RKO (cell line): Measurements from ENCODE around the gene LRRC43.

ENCODE experiments used
- DNase-seq: peaks from one replicate; pipeline ENCODE4 v3.0.0-alpha.2; 2016; ENCODE audit warnings: low spot score

The LRRC43 gene, protein sequence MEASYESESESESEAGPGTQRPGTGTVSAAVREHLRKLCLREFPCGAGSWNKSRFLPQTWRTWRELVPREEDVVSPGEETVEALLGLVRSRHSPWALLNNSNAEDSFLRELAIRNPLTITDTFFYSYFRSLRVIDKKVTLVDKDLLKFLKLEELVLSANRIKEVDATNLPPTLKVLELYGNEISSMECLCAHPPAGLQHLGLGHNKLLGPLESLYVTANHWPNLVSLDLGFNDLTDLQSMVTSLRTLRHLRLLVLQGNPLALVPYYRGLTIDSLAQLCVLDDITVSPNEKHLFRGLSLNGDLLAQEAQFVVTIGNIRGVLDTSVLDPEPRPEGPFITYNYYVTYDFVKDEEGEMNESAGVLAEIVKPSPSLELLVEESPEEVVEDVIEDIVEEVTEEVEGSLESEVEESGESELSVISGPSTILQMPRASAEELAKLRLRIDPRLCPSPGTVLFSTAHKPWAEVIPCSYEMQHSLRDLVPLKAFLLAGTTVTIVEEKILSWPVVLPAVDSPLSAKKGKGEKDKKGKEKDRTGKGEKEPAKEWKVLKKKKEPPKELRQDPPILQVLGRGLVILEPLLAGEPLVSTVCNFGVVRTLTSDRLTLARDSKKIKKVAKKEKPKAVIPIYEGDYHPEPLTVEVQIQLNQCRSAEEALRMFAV

DNA sequence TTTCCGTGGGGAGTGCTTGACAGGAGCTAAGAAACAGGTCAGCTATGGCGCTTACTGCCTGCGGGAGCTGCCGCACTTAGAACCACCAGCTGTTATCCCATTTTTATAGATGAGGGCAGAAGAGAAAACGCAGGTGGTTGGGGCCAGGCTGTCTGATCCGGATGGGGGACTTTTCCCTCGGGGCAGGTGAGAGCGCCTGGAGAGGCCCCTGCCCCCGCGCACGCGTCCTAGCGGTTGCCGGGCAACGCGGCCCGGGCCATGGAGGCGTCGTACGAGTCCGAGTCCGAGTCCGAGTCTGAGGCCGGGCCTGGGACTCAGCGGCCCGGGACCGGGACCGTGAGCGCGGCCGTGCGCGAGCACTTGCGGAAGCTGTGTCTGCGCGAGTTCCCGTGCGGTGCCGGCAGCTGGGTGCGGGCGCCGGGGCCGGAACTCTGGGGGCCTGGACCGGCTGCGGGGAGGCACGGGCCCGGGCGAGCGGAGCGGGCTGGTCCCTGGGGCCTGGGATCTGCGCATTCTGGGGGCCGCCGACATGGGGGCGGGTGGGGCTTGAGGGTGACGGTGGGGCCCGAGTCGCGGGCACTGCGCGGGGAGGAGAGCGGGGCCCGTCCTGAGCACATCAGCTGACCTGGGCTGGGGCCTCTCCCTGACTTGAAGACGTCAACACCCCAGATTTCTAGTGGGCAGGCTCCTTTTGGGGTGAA lies at the start of gene LRRC43:
Gene LRRC43, plus strand, starts transcription at position 237 of the 701 bp plus-strand sequence. Its CDS starts 22 bp downstream, at position 259.
- no peak for DNase-seq

DNA sequence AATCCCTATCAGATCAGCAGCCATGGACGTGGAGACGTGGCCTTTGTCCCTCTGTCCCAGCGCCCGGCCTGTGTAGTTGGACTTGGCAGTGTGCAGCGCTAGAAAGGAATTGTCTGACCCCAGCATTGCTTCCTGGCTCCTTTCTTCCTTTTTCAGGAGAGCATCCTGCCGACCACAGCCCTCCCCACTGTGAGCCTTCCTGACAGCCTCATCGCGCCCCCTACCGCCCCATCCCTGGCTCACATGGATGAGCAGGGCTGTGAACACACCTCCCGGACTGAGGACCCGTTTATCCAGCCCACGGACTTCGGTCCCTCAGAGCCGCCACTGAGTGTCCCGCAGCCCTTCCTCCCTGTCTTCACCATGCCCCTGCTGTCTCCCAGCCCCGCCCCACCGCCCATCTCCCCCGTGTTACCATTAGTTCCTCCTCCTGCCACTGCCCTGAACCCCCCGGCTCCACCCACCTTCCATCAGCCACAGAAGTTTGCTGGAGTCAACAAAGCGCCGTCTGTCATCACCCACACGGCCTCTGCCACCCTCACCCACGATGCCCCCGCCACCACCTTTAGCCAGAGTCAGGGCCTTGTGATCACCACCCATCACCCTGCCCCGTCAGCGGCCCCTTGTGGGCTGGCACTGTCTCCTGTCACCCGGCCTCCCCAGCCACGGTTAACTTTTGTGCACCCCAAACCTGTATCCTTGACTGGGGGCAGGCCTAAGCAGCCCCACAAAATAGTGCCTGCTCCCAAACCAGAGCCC lies 49.6 kb upstream of the LRRC43 start:
- no peak for DNase-seq

DNA sequence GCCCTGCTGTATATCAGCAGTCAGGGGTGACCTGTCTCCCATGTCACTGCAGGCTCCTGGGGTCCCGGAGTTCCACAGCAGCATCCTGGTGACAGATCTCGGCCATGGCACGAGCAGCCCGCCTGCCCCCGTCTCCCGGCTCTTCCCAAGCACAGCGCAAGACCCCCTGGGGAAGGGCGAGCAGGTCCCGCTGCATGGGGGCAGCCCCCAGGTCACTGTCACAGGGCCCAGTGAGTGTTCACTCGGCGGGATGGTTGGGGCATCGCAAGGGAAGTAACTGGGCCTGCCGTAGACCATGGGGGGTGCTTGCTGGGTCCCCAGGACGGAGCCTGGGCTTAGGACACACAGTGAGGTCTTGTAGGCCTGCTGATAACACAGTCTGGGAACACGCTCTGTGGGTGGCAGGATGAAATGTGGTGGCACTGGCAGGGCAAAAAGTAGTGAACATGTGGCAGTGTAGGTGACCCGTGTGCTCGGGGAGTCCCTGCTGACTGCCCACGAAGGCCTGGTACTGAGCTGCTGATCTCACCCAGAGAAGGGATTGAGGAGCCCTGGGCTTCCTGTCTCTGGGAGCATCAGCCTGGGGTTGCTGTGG lies 47.4 kb upstream of the LRRC43 start:
- no peak for DNase-seq

DNA sequence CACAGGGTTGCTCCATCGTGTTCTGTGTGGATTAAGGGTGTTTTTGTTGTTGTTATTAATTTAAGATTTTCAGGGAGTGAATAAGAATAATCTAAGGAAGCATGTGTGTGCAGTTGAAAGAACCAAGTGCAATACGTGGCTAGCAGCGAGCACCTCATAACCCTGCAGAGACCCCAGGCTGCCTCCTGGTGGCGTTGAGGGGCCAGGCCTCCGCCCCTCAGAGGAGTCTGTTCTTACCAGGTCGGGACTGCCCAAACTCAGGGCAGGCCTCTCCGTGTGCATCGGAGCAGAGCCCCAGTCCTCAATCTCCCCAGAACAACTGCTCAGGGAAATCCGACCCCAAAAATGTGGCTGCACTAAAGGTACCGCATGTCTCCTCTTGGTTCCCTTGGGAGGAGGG lies 45.7 kb upstream of the LRRC43 start:
- no peak for DNase-seq

DNA sequence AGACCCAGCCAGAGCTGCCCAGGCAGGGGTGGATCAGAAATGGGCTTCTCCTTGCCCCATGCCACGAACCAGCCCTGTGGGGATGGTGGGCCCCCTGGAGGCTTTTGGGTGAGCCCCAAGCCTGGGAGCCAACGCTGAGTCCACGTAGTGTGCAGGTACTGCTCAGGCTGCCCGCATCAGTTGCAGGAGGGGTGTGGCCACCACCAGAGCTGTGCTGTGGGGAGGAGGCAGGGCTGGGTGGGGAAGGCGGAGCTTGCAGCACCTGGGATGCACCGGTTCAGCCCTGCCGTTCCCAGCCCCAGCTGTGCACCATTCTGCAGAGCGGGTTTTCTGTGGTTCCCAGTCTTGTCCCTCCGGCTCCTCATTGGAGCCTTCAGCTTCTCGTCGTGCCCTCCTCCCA lies 45.2 kb upstream of the LRRC43 start:
- no peak for DNase-seq

DNA sequence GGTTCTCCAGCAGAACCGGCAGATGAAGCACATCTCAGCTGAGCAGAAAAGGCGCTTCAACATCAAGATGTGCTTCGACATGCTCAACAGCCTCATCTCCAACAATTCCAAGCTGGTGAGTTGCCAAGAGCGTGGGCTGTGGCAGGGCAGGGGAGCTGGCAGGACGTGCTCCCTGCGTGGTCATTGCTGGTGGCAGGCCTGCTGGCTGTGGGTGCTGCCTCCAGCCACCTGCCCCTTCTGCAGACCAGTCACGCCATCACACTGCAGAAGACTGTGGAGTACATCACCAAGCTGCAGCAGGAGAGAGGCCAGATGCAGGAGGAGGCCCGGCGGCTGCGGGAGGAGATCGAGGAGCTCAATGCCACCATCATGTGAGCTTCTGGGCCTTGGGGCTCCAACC lies 44.7 kb upstream of the LRRC43 start:
- DNase-seq = no peak

DNA sequence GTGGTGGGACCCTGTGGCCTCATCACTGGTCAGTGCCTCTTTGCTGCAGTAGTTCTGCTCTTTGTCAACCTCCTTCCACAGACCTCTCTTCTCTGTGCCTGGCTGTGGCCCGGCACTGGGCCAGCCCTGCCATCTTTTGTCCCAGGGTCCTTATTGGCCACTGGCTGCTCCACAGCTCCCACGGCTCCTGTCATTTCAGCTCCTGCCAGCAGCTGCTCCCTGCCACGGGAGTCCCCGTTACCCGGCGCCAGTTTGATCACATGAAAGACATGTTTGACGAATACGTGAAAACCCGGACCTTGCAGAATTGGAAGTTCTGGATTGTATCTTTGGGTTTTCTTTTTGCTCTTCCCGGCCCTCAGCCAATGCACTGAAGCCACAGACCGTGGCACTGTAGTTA lies 44.3 kb upstream of the LRRC43 start:
- no peak for DNase-seq

DNA sequence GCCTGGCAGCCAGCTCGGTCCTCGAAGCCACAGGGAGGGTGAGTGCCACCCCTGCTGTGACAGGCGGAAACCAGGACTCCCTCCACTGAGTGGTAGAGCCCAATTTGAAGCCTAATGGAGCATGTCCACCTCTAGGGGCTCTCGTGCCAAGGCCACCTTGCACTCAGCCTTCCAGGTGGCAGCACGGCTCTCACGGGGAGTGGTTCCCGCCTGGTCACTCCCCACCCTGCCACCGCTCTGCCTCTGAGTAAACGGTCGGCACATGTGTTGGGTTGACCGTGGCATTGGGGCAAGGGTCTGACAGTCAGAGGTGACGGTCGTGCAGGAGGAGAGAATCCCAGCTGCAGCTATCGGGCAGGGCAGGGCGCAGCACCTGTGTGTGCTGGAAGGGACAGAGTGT lies 43.7 kb upstream of the LRRC43 start:
- DNase-seq = no peak

DNA sequence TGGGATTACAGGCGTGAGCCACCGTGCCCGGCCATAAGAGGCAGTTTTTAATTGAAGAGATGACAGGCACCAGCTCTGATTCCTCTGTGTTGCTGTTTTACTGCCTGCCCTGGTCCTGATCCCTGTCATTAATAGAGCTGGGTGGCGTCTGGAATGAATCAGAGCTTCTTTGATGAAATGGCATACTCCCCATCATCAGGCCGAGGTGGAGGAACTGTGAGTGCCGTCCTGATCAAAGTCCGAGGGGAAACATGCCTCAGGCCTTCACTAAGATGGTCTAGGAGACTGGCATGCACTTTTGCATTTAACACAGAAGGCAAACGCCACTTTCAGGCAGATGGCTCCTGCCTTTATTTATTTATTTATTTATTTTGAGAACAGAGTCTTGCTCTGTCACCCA lies 43.0 kb upstream of the LRRC43 start:
- DNase-seq = no peak

DNA sequence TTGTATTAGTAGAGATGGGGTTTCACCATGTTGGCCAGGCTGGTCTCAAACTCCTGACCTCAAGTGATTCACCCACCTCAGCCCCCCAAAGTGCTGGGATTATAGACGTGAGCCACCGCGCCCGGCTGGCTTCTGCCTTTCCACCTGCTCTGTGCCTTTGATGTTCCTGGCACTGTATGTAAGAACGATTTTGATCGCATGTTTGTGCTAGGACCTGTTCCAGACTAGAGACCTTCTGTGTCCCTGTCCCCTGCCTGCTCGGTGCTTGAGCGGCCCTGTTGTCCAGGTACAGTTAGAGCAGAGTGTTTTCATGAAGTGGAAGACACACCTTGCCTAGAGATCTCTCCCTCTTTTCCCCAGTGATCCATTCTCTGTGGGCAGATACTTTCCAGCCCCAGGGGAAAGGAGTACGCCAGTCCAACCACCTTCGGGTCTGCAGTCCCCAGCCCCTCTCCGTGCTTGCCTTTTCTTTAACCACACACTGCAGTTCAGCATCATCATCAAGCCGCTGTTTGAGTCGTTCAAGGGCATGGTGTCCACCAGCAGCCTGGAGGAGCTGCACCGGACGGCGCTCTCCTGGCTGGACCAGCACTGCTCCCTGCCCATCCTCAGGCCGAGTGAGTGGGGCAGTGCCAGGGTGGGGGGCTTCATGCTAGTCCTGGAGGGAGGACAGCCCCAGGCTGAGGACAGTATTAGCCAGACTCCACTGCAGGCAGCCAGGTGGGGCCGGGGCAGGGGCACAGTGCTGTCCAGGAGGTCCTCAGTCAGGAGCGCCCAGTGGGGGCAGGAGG lies 42.3 kb upstream of the LRRC43 start:
- DNase-seq = no peak

DNA sequence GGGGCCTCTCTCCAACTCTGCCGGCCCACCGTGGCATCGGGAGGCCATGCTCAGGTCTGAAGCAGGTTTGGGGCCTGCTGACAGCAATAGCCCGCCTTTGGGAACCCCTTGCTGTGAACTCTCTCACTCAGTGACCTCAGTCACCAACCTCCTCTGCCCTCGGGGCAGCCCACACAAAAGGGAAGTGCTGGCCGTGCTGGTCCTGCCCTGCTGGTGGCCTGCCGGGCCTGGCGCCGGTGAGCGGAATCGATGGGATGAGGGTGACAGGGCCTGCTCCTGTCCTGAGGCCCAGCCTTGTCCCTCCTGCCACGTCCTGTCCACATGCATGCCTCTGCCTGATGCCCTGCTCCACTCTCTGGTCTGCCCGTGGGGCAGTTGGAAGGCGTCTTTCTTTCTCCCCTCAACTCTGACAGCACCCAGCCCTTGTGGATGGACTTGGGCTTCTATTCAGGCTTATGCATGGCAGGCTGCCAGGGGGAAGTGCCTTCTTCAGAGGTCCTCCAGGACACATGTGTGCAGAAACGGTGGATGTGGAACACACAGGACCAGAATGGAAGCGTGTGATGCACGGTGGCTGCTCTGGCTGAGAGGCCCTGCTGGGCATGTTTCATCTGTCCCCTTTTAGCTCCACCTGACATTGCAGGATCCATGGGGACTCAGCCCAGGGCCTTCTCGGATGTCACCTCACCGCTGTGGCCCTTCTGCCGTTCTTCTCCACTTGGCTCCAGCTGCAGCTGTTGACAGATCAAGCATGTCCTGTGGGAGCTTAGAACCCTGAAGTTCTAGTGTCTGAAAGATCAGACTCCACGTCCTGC lies 40.8 kb upstream of the LRRC43 start:
- no peak for DNase-seq

DNA sequence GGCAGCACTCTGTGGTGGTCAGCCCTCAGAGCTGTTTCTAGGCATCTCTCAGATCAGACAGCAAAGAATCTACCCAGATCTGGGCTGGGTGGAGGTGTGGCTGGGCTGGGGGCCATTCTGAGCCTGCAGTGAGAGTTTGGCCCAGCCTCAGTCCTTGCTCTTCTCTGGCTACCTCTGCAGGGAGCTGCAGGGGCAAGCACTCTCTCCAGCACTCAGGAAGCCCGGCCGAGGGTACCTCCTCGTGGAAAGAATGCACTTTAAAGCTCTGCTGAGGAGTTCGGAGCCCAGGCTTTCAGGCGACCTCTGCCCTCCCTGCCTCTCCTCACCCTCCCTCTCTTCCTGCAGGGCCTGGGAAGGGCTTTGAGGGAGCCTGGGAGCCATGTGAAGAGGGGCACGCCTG lies 40.1 kb upstream of the LRRC43 start:
- DNase-seq = no peak

DNA sequence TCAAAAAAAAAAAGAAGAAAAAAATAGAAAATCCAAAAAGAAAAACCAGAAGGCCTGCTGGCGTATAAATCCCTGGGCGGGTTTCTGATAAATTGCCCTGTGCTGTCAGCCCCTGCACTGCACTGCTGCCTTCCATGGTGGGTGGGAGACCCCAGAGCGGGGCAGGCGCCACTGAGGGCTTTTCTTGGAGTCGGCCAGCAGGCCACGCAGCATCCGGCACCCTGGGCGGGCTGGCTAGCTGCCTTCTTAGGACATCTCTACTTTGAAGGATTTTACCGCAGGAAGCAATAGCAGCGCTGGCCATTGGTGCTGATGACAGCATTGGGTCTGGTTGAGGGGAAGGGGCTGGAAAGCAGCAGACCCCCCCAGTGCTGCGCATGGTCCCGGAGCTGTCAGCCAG lies 38.0 kb upstream of the LRRC43 start:
- DNase-seq = no peak

DNA sequence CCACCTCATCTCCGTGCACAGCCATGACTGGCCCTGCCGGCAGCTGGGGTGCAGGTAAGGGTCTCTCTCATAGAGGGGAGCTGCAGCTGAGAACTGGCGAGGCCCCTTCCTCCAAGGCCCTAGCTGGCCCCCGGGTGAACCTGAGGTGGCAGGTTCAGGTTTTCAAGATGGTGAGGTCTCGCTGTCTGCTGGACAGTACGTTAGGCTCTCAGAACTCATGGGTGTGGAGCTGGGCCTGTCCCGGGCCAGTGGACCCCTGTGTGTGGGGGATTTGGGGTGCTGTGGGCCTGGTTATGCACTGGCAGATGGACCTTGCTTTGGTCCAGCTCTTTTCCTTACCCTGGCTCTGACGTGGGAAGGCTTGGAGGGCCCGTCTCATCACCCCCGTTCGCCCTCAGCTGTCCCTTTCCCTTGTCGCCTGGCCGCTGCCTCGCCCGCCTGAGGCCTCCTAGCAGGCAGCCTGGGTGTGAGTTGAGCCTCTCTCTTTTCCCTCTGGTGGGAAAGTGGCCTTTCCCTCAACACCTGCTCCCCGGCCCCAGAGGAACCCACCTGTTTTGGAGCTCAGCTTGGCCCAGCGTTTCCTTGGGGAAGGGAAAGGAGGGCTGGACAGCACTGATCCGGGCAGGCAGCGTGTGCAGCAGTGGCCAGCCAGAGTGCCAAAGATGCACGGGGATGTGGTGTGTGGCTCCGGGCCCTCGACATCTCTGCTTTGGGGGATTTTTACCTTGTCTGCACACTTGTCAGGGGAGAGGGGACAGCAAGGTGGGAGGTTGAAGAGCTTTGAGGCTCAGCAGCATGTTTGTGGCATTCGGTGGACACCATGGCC lies 37.2 kb upstream of the LRRC43 start:
- no peak for DNase-seq

DNA sequence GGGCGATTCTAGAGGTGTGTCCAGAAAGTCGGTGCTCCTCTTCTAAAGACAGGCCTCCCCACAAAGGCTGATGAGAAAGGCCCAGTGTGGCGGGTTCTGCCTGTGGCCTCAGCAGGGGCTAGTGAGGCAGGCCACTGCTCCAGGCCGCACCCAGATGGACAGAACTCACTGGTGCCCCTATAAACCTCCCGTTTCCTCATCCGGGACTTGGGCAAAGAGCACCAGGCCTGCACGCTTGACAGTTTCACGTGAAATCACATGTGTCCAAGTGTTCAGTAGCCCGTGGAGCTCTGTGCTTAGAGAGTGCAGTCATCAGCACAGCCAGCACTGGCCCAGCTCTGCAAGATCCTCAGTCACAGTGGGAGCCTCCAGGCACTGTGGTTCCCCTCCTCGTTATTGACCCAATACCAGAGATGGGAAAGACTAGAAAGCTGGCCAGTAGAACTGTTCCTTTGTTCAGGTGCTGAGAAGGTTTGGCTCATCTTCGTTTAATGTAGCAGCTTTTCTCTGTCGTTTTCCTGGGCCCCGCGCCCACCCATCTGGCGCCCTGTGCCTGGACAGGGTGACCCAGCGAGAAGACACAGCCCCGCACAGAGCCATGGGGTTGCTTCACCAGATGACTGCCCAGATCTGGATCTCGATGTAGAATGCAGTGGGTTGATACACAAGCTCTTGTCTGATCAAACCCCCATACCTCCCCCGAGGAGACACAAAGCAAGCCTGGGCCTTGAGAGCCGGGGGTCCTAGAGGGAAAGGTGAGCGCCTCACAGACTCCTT lies 35.2 kb upstream of the LRRC43 start:
- DNase-seq = no peak

DNA sequence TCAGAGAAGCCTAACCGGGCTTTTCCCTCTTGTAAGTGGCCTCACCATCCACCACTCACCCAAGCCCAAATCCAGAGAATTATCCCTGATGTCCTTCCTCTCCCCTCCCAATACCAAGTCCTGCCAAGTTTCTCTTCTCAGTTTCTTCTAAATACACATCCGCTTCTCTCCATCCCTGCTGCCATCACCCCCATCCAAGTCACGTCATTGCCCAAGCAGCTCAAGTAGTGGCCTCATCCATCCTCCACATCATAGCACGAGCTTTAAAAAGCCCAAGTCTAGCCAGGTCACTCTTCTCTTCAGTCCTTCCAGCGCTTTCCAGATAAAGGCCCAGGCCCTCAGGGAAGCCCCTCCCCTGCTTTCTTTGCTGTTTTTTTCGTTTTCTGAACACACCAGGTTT lies 34.3 kb upstream of the LRRC43 start:
- DNase-seq = no peak

DNA sequence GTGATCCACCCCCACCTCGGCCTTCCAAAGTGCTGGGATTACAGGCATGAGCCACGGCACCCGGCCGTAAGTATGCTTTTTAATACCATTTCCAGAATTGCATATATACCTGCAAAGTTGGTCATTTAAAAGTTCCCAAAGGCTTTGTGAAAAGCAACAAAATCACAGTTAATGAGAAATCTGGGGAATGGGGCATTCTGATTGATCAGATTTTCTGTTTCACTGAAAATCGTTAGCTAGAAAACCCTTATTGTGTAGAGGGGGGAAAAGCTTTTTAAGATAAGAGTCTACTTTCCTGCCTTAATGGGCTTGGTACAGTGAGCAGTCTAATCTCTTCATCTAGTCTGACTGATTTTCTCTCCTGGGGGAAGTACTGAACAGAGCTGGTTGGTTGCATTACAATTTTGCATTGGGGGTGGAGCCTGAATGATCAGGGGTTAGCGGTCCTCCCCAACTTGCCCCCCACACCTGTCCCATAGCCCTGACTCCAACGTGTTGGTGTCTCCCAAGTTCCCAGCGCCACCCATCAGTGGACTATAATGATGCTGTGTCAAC lies 32.7 kb upstream of the LRRC43 start:
- no peak for DNase-seq

DNA sequence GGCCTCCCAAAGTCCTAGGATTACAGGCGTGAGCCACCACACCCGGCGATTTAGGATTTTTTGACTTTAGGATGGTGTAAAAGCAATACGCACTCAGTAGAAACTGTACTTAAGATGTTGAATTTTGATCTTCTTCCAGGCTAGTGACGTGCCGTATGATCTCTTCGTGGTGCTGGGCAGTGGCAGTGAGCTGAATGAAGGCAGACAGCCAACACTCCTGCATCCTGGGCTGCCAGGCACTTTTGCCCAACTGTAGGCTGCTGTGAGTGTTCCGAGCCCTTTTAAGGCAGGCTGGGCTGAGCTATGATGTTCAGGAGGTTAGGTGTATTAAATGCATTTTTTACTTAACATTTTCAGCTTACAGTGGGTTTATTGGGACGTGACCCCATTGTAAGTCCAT lies 30.2 kb upstream of the LRRC43 start:
- no peak for DNase-seq
